Left renal pelvis (tissue), 4 donors: ENCODE measurements around the gene ENPP3. TPM values are rescaled to one million over a fixed set of nuclear protein-coding genes. Genes with fewer than 3 reads are reported as not detected.

Source experiments
- DNase-seq, 4 donors: peaks; one replicate each; pipeline ENCODE4 v3.0.0-alpha.2; 2013; ENCODE audit warnings: low read depth in 4 of 4, low spot score in 3 of 4
- polyA plus RNA-seq, 4 donors: library from polyadenylated mRNA; unstranded; fragments of 120-200 nt; gene quantifications; one replicate each; pipeline ENCODE4 v1.2.1, GENCODE V29; 2013; ENCODE audit not compliant: insufficient read length in 4 of 4

The ENPP3 gene
- polyA plus RNA-seq, 4 donors = 1.5 to 9.2 (median 8.2) TPM

GRCh38 chr6:131762984-131763383 is 125.9 kb downstream of the ENPP3 start:
- no peak for DNase-seq

DNA sequence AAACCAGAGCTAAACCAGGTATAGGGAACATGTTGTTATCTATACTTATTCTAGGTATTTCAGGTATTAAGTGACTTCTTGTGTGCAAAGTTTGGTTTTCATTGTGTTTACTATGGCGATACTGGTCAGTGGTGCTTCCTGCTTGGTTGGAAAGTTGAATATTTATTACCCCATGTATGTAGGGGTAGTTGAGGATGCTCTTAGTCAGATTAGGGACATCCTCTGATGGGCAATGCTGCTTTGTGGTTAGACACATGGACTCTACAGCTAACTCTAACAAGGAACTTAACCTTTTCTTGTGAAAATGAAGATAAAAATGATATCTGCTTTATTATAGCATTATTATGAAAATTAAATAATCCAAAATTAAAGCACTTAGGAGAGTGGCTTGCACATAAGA is 126.6 kb downstream of the ENPP3 start:
- no peak for DNase-seq

DNA sequence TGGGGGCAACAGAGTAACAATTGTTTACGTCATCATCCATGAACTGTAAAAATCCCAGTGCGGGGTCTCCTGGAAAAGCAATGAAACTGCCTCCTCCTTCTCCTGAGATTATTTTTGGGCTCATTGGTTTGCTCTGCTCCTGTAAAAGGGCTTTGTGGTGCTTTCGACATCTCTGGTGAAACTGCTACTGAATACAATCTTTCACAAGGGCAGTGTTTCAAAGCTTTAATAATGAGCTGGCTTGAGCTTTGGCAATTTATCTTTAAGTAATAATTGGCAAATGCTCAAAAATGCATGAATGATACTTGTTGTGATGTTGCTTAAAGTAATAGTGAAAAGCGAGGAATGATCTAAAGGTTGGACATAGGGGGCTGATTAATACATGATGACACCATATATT is 127.2 kb downstream of the ENPP3 start:
- no peak for DNase-seq

DNA sequence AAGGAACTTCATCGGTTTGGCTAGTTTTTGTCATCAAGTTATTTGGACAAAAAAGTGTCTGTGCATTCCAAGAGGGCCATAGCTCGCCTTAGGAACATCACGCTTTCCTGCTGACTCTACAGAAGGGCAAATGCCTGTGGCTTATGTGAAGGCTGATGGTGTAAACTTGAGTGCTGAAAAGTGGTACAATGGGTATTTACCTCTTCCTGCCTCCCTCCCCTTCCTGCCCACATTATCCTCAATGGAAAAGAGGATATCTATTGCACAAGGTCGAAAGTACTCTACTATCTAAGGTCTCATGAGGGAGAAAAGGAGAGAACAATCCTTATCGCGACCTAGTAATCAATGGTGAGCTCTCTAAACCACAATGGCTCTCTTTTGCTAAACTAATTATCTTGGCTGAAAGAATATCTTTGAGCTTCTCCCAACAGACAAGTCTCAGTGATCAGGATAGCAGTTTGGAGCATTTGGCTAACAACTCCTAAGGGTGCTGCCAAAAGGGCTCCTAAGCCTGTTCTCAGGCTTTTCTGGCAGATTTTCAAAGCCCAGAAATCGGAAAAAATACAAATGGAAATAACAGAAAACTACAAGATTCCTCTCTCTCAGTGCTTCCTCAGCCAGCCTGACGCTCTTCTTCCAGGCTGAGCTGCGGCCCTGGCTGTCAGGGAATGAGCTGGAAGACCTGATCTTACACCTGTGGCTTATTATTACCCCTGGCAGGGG is 128.1 kb downstream of the ENPP3 start:
- no peak for DNase-seq

GRCh38 chr6:131765804-131766135 is 128.7 kb downstream of the ENPP3 start:
- DNase-seq = no peak

- DNase-seq = no peak
Observed at GRCh38 chr6:131766631-131767030, 129.5 kb downstream of the ENPP3 start.

GRCh38 chr6:131768964-131769363 is 131.9 kb downstream of the ENPP3 start:
- no peak for DNase-seq

- no peak for DNase-seq
Observed at GRCh38 chr6:131769385-131770141, 132.5 kb downstream of the ENPP3 start.

DNA sequence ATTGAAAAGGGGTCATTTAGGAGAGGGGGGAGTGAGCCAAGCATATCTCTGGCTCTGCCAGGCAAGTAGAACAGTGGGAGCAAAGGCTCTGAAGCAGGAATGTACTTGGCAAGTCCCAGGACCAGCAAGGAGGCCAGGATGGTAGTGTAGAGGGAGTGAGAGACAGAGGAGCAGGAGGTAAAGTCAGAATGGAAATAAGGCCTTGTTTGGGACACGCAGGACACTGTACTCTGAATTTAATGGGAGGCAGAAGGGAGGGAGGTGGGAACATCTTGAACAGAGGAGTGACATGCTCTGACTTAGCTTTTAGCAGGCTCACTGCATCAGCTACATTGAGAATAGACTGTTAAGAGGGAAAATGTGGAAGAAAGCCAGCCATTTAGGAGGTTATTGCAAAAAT is 133.7 kb downstream of the ENPP3 start:
- no peak for DNase-seq

DNA sequence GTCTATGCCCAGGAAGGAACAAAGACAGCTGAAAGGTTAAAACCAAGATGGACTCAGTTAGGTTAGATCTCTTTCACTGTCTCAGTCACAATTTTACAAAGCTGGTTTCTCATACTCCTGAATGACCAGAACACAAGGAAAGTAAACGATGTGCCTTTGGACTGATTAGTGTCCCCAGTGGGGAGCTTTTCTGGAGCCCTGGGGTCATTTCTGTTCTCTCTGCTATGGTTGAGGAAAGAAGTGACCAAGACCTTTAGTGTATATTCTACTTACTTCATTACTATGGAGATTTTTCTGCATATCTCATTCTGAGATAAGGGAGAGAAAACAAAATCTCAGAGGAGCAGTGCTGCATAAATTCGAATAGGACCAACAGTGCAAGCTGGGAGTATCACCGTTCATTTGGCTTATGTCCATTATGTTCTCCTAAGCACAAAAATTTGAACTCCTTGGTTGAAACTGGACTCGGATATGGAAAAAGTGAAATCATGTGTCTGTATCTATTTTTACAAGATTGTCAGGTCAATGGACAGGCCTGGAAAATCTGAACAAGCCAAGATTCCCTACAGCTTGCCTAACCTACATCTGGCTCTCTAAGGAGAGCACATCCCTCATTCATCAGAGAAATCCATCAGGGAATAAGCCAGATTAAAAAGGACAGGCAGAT is 136.3 kb downstream of the ENPP3 start:
- no peak for DNase-seq

DNA sequence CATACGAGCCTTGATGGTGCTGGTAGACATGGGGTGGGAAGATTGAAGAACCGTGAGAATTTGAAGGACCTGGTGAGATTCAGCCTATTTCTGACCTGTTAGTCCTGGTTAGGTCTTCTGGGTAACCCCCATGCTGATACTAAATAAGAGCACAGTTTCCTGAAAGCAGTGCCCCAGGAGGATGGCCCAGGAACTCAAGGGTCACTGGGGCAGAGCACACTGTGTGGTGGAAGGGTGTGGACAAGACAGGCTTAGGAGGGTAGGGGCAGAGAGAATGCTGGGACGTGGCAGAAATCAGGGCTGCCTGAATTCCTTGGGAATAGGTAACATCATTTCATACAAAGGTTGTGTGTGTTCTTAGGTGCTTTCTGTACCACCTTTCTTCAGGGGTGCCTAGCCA is 138.8 kb downstream of the ENPP3 start:
- no peak for DNase-seq

- no peak for DNase-seq
Observed at GRCh38 chr6:131776985-131777384, 139.9 kb downstream of the ENPP3 start.

DNA sequence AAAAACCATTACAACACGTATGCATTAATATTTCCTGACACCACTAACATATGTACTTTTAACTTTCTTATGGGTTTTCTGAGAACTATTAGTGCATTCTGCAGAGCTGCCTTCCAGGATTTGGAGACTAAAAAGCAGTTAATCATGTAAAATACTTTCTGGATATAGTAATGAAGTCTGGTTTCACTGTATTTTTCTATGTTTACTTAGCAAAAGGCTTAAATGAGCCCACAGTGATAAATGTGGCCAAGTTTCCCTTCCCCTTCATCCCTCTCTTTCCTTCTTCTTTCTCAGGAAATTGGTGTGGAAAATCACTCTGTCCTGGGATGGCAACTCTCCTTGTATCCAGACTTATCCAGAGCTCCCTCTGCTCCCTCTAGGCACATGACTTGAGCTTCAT is 141.1 kb downstream of the ENPP3 start:
- no peak for DNase-seq

- DNase-seq = no peak
Observed at GRCh38 chr6:131779304-131779703, 142.2 kb downstream of the ENPP3 start.

DNA sequence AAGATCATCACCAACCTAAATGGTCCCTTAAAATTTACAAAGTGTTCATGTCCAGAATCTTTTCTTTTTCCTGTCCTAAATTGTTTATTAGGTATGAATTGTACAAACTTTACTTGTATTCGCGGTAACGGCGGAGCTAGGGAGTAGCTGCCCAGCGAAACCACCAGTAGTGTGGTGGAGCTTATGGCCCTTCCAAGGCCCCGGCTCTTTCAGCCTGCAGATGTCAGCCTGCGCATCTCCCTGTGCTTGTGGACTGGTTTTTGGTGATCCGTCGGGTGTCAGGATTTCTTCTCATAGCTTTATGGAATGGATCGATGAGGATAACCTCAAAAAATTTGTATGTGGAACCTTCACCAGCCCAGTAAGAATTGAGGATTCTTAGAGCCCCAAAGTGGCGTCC is 143.5 kb downstream of the ENPP3 start:
- DNase-seq = no peak

GRCh38 chr6:131781687-131782086 is 144.6 kb downstream of the ENPP3 start:
- no peak for DNase-seq

DNA sequence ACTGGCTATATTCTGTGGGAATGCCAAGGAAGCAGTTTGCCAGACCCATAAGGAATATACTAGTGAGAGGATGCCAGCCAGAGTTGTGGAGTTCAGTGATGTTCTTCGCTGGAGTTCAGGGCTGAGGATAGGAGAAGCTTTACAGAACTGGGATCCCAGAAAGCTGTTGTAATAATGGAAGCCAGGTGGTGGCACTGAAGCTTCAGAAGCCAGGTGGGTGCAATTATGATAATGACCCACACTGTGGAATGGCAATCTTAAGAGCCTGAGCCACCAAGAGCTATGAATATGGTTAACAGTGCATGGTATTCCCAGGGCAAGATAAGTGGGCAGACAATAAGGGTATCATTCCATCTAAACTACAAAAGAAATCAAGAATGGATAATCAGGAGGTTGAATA is 145.7 kb downstream of the ENPP3 start:
- DNase-seq = no peak

GRCh38 chr6:131784561-131784960 is 147.5 kb downstream of the ENPP3 start:
- DNase-seq = no peak

DNA sequence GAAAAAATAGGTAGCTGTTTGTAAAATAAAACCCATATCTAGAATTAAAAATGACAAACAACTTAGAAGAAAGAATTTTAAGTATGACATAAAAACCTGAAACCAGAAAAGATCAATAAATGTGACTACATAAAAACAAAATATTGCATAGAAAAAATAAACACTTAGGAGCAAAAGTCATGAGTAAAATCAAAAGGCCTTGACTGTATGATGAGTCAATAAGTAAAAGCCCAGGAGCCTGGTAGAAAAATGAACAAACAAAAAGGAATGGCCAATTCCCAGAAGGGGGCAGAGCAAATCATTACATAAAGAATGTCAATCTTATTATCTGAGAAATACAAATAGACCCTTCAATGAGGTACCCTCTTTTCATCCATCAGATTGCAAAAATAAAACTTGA is 150.0 kb downstream of the ENPP3 start:
- no peak for DNase-seq

- DNase-seq = no peak
Observed at GRCh38 chr6:131787766-131788712, 150.9 kb downstream of the ENPP3 start.

DNA sequence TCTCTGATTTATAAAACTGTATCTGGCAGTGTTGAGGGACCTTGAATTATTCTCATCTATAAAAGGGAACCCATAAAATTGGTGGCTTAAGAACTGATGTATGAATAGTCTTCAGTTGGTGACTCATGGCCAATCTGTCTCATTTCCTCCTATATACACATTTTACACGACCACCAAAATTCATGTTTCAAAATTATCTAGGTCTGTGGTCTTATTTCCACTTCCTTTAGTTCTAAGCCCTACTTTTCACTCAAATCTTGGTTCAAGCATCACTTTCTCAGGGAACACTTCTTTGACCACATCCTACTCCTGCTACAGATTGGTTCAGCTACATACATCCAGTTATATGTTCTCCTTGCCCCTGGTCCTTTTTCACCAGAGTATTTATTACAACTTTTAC is 152.1 kb downstream of the ENPP3 start:
- DNase-seq = no peak
